GM19240 (cell line): Measurements from ENCODE around the gene YOD1.

Experiments used
- DNase-seq: peaks from one replicate; pipeline ENCODE4 v3.0.0; 2011; ENCODE audit warnings: low spot score; ENCODE audit not compliant: insufficient read length

Gene YOD1

DNA sequence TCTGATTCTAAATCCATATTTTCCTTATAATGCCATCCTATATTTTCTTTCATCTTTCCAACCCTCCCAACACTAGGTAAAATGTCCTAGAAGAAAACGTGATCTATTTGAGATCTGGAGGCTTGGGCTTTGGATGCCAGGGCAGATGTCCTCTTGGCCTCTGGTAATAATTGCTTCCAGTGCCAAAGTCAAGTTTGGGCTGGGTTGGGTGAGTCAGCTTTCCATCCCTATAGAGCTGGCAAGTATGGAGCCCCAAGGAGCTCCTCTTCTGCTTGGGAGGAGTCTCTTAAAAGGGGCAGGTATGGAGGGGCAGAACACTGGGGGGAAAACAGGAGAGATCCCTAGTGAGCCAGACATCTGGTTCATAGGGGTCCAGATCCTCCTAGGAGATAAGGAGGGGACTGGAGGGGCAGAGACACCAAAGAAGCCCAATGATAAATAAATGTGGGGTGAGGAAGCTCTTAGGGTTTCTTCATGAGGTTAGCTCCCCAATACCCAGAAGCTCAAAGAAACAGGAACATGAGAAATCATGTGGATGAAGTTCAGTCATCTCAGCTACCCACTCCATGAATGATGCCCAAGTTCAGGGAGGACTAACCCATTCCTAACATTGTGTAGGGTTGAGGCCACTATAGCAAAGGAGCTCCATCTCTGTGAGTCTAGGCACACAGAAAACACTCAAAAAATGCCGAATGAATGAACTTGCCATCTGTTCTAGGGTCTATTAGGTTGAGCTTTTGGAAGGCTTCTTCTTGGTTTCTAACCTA is 21.9 kb downstream of the YOD1 start:
- DNase-seq = no peak

DNA sequence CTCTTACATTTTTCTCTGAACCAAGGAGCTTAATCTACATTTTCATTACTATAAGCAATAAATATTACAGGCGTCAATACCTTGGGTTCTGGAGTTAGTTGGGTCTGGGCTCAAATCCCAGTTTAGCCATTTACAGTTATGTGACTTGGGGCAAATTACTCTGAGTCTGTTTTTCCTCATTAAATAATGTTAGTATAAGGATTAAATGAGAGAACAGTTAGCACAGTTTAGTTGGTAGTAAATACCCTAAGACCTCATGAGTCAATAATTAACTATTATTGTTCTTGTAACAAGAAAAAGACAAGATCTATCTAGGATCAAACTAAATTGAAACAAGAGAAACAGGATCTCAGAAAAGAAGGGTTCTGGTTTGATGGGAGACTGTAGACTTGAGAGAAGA is 23.1 kb downstream of the YOD1 start:
- DNase-seq = no peak

DNA sequence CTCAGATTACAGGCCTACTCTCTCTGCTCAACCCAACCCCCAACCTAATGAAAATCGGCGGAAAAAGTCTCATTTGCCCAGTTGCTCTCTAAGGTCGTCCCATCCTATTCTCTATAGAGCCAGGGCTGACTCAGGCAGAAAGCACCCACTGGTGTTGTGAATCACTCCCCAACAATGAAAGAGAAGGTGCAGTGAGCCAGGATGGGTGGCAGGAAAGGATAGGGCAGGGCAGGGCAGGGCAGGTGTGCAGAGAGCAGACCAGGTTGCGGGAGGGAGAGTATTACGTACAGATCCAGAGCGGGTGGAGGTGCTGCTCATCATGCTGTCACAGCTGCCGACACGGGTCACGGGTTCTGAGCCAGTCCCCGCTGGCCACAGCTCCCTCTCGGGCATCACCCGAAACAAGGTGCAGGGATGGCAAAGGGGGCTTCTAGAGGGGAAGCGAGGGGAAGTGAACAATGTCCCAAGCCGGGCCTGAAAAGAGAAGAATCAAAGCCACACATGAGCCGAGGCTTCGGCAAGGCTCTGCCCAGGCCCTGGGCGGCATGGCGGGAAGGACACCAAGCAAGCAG is 23.7 kb downstream of the YOD1 start:
- no peak for DNase-seq

GRCh38 chr1:207026104-207026534 is 24.9 kb downstream of the YOD1 start:
- no peak for DNase-seq

GRCh38 chr1:207025146-207025880 is 25.7 kb downstream of the YOD1 start:
- DNase-seq = no peak

DNA sequence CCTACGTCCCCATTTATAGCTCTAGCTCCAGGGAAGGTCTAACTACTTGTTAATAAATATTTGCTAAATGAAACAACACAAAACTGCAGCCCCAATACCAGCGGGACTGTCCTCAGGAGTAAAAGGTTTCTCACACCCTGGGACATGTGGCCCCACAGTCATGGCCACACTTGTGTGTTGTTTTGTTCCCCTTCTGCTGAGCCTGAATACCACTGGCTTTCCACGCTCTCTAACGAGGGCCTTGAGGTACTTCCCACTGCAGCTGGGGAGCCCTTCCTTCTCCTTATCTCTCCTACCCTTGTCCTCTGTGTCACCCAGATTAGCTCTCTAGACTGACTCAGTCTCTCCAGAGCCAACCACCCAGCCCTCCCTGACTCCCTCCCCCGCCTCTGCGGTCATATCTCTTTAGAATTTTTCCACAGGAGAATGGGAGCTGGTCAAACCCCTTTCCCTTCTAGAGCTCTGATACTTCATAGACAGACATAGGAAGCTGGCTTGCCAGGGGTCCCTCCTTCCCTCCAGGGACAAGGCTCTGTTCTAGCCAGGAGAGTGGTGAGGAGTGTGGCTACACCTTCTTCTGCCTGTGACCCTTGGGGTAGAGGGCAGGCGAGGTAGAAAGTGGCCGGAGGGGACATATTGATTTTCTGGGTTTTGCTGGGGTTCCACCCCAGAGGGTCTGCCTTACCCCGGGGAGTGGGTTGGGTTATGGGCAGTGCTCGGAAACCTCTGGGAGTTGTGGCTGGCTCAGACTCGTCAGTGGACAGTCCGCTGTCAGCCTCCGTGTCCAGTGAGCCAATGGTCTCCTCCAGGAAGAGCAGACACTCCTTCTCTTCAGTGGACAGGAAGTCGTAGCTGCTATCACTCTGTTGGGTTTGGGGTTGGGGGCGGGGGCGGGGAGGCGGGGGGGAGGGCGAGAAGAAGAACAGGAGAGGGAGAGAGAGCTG is 26.5 kb downstream of the YOD1 start:
- no peak for DNase-seq

DNA sequence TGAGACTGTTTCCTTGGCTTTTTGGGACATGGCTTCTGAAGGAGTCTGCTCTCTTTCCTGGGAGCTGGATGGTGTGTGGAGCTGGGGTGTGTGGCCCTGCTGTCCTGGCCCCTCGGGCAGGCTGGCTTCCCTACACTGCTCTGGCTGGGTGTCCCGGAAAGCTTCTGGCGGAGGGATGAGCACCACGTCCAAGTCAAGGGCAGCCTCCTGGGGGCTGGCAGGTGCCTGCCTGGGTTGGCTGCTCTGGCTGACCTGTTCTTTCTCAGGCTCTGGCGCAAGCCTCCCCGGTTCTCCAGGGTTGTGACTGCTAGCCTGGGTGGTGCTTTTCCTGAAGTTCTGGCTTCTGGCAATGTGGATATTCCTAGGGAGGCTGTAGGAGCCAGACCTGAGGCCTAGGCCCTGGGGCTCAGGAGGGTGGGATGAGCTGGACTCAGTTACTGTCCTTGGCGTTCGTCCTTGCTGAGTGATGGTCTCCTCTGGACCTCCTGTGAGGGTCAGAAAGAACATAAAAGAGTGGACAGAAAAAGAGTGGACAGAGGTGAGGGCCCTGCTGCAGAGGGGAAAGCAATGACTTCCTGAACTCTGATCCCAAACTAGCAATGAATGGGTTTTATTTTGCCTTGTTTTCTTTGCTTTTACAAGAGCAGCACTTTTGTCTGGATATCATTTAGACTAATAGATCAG is 27.9 kb downstream of the YOD1 start:
- no peak for DNase-seq

DNA sequence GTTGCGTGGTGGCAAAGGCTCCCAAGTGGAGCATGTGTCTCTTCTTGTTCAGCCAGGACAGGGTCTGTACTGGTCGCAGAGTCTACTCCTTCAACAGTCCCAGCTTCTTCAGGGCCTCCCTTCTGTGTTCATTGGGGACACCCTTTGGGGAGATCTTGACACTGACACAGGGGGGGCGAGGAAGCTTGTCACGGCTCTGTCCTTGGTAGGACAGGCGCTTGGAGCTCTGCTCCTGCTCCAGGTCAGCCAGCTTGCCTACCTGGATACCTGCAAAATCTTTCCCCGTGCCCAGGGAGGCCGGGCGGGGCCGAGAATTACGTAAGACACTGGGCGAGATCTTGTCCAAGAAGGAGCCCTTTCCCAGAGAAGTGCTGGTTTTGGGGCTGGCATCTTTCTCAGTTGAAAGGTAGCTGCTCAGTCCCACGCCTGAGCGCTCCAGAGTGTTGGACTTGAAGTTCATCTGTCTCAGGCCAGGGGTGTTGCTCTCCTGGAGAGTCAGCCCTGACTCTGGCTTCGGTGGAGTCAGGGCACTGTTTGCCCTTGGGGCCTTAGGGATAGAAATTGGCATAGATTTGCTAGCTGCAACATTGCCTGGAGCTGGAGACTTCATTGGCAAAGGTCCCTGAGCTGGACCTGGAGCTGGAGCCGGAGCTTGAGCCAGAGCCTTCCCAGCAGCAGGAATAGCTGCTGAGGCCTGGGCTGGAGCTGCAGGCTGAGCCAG is 29.0 kb downstream of the YOD1 start:
- DNase-seq = no peak

DNA sequence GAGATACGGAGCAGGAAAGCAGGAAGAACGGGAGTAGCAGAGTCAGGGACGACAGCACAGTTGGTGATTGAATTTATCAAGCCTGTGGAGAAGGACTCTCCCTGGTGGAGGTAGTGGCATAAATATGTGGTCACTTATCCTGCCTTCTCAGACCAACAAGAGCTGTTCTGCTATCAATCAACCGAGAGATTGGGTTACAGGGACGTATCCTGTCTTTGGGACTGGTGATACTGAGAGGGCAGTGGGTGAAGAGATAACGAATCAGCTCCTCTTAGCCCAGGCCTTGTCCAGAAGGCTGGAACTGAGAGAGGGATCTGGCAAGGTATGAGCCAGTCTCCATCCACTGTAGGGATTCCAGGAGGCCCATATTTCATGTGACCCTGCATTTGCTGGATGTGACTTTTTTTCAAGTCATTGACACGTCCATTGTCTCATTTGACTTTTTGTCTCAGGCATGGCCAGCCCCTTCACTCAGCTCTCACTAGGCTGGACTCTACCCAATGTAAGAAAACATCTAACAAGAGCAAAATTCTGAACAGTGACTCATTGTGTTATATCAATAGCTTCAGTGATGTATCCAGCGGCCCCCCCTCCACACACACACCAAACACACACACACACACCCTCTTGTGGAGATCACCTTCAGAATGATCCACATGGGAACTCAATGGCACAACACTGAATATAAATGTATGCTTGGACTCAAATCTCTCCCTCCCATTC is 29.7 kb downstream of the YOD1 start:
- DNase-seq = no peak

DNA sequence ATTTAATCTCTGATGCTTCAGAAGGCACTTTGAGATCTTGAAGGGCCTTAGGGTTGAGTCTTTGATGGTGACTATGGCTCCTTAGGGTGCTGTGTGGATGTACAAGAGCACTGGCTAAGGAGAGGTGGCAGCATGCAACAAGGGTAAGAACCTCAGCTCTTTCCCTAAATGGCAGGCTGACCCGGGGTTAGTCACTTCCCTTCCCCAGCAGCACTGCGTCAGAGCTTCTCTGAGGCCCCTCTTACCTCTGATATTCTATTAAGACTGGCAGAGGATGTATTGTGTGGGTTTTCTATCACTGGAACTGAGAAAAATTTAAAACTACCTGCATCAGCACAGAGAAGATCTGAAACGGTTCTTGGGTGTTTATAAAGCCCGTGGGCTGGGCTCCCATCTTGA is 30.3 kb downstream of the YOD1 start:
- no peak for DNase-seq

DNA sequence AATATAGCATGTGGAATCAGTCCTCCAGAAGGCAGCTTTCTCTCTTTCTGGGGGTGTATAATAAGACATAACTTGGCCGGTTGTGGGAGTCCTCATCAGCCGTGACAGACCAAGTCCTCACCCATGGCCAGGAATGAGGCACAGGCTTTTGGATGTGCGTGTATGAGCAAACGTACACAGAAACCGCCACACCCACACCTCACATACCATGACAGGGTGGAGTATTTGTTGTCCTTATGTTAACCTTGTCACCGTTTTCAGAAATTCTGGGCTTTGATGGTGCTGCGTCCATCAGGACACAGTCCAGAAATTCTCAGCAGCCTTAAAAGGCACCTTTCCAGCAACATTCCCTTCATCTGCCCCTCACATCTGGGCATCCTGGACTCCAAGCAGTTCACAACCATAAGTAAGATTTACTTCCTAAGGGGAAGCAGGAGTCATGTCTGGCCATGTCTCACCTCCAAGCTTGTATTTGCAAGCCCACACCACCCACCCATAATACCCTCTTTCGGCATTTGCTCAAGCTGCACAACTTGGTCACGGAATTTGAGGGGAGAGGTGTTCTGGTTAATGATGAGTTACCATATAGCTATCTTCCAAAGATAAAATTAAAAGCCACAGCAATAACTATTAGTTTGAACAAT is 30.8 kb downstream of the YOD1 start:
- DNase-seq = no peak

- no peak for DNase-seq
These were observed 31.3 kb downstream of the YOD1 start for GRCh38 chr1:207019661-207020060.

DNA sequence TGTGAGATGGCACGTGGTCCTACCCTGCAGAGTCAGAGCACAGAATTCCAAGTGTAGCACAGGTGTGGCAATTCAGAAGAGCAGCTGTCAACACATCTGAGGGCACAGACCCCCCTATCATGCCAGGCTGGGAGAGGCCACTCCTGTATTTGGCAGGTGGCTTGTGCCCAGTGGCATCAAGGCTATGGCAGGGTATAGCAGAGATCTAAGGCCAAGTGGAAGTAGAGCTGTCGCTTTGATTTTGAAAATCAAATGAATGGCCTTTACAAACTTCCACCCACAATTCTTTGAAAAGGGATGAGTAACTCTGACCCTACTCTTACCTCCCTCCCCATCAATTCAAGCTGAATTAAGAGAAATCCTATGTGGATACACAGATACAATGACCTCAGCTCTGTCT is 31.8 kb downstream of the YOD1 start:
- DNase-seq = no peak

- no peak for DNase-seq
These were observed 32.3 kb downstream of the YOD1 start for GRCh38 chr1:207018707-207019106.

DNA sequence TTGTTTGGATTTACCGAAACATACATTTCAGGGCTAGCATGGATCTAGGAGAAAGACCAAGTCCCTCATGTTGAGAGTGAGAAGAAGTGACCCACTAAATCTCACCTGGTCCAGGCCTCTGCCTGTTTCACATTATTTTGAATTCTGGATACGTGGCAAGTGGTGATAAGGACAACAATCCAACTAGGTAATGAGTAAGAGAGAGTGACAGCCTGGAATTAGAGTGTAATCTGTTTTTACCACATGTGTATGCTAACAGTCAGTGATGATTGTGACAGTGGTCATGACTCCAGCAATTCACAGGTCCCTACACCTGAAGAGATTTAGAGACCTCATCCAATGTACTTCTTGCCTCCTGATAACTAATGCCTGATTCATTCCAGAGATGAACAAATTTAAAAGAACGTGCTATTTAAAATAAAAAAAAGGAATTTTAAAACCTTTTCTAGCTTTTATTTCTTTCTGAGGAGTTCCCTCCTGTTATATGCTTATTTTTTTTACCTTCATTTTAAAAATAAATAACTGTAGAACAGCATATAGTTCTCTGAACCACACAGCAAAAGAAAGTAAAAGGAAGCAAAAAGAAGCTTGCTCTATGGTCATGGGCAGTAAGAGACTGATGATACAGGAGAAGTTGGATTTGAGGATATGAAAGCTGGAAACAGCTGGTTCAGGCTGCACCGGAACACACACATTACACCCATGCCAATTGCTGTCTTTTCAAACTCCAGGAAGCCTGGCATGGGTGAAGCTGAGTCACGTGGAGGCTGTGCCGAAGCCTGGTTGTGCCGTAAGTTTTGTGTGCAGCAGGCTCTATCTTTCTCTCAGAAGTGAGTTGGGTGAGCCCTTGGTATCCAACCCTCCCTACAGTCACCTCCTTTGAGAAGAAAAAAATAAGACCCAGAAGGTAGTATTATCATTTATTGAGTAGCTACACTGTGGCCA is 33.1 kb downstream of the YOD1 start:
- DNase-seq = no peak

DNA sequence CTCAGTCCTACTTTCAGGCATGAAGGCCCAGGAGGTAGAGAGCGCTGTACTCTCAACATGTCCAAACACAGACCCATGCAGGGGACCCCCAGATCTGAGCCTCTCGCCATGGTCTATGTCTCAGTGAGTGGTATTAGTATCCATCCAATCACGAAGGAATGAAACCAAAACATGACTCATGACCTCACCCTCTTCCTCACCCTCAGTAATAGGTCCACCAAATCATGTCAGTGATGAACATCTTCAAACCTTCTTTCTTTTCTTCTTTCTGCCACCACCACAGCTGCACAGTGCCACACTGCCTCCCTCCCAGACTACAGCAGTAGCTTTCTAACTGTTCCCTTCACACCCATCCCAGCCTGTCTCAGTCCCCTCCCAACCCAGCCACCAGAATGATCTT is 35.2 kb downstream of the YOD1 start:
- no peak for DNase-seq

GRCh38 chr1:207014728-207015127 is 36.3 kb downstream of the YOD1 start:
- no peak for DNase-seq
